HL-60 (cell line): ENCODE results near the gene ITFG1.

Experiments used
- CTCF ChIP-seq: IDR thresholded peaks from one replicate; pipeline ENCODE4 v1.5.1; 2011; ENCODE audit warnings: low read length, control low read depth, inconsistent platforms; ENCODE audit not compliant: insufficient read depth
- POLR2AphosphoS5 ChIP-seq: IDR thresholded peaks from 2 replicates; pipeline ENCODE4 v1.6.1; 2012; ENCODE audit warnings: low read depth
- REST ChIP-seq: IDR thresholded peaks from 2 replicates; pipeline ENCODE4 v1.6.1; 2012; ENCODE audit warnings: low read depth; ENCODE audit not compliant: insufficient replicate concordance

- TF ChIP-seq CTCF (peak; percentile 95), REST (no peak), POLR2AphosphoS5 (no peak)
Observed at GRCh38 chr16:47141773-47142485, 318.9 kb downstream of the ITFG1 start.
